Urinary bladder (tissue), 4 donors: ENCODE data around the gene PIK3IP1. TPM values are rescaled to one million over a fixed set of nuclear protein-coding genes. Genes with fewer than 3 reads are reported as not detected.
"Not testable (repeated sequence)": the region's sequence is repeated elsewhere in the genome, so short reads cannot be mapped to it uniquely, and the experiment has no call there.

ENCODE experiments used
- DNase-seq: peaks from one replicate; pipeline ENCODE4 v3.0.0-alpha.2; 2015; ENCODE audit errors: extremely low spot score
- H3K27ac ChIP-seq: one replicate; pipeline ENCODE4 v1.5.1; 2013; ENCODE audit warnings: low read depth, mild to moderate bottlenecking, moderate library complexity
- H3K36me3 ChIP-seq: one replicate; pipeline ENCODE4 v1.6.1; 2013; ENCODE audit warnings: mild to moderate bottlenecking, moderate library complexity; ENCODE audit not compliant: insufficient read depth
- H3K4me1 ChIP-seq: one replicate; pipeline ENCODE4 v1.6.1; 2013; ENCODE audit warnings: mild to moderate bottlenecking, moderate library complexity; ENCODE audit not compliant: insufficient read depth
- H3K4me3 ChIP-seq: one replicate; pipeline ENCODE4 v1.5.1; 2013; ENCODE audit warnings: low read depth, low read length
- WGBS: extraction: QIAGEN DNeasy Blood & Tissue Kit; methylation state at CpG from one replicate; pipeline ENCODE4 v1.1.7; 2013; 5-methylcytosine and 5-hydroxymethylcytosine counted together
- polyA plus RNA-seq: library from polyadenylated mRNA; stranded (reverse); fragments of 200-250 nt; gene quantifications from one replicate; pipeline ENCODE4 v1.2.3, GENCODE V29; 2013
- total RNA-seq: library from RNA; depleted of rRNA; stranded (reverse); fragments of >200 nt; gene quantifications from one replicate; pipeline ENCODE4 v1.2.3, GENCODE V29; 2014
- donor health status: healthy with polysubstance abuse.
- donor health status: healthy.

The PIK3IP1 gene
- total and polyA plus RNA-seq, 2 donors = 19.5 to 29.2 TPM

- Histone ChIP-seq H3K4me1 (no peaks in the 10 kb centered on the region), H3K36me3 (no peaks in the 10 kb centered on the region), H3K4me3 (no peak overlapping the region), H3K27ac (no peak overlapping the region)
- WGBS = 97% methylated on average over 6 of the region's 6 CpGs
- DNase-seq = no peak
Measured at GRCh38 chr22:31263896-31264640, 28.2 kb downstream of the PIK3IP1 start.

GRCh38 chr22:31262312-31263133 is 29.8 kb downstream of the PIK3IP1 start:
- Histone ChIP-seq H3K36me3 (no peaks in the 10 kb centered on the region), H3K4me1 (no peaks in the 10 kb centered on the region), H3K4me3 (no peak overlapping the region), H3K27ac (no peak overlapping the region)
- DNase-seq = no peak
- WGBS = 76% methylated on average over 13 of the region's 13 CpGs

GRCh38 chr22:31260474-31260856 is 31.8 kb downstream of the PIK3IP1 start:
- DNase-seq = no peak
- Histone ChIP-seq H3K4me1 (no peaks in the 10 kb centered on the region), H3K36me3 (no peaks in the 10 kb centered on the region), H3K4me3 (no peak overlapping the region), H3K27ac (no peak overlapping the region)
- WGBS = 96% methylated on average over 3 of the region's 3 CpGs

GRCh38 chr22:31259798-31260473 is 32.4 kb downstream of the PIK3IP1 start:
- DNase-seq = no peak
- H3K27ac ChIP-seq = no peak overlapping the region
- 89% methylated on average over 8 of the region's 8 CpGs for WGBS
- peaks cover 2% of the 10 kb centered on the region for H3K4me1 ChIP-seq
- H3K4me3 ChIP-seq = no peak overlapping the region
- H3K36me3 ChIP-seq = no peaks in the 10 kb centered on the region

- peak overlapping the region; percentile 58 for H3K27ac ChIP-seq
- DNase-seq = no peak
- no peaks in the 10 kb centered on the region for H3K36me3 ChIP-seq
- peaks cover 2% of the 10 kb centered on the region for H3K4me1 ChIP-seq
- H3K4me3 ChIP-seq = no peak overlapping the region
- 87% methylated on average over 4 of the region's 4 CpGs for WGBS
Measured at GRCh38 chr22:31253949-31254348, 38.3 kb downstream of the PIK3IP1 start.

GRCh38 chr22:31250740-31251600 is 41.3 kb downstream of the PIK3IP1 start:
- H3K4me1 ChIP-seq = peaks cover 2% of the 10 kb centered on the region
- no peak overlapping the region for H3K4me3 ChIP-seq
- 90% methylated on average over 4 of the region's 4 CpGs for WGBS
- H3K27ac ChIP-seq = no peak overlapping the region
- no peaks in the 10 kb centered on the region for H3K36me3 ChIP-seq
- DNase-seq = no peak

- Histone ChIP-seq H3K36me3 (no peaks in the 10 kb centered on the region), H3K4me1 (no peaks in the 10 kb centered on the region), H3K4me3 (peak overlapping the region; percentile 31), H3K27ac (peak overlapping the region; percentile 41)
- no peak for DNase-seq
- 62% methylated on average over 9 of the region's 9 CpGs for WGBS
Measured at GRCh38 chr22:31248965-31249958, 43.0 kb downstream of the PIK3IP1 start.

GRCh38 chr22:31248138-31248745 is 44.0 kb downstream of the PIK3IP1 start:
- Histone ChIP-seq H3K4me1 (no peaks in the 10 kb centered on the region), H3K36me3 (no peaks in the 10 kb centered on the region), H3K4me3 (peak overlapping the region; percentile 31), H3K27ac (no peak overlapping the region)
- peak; percentile 87 for DNase-seq
- WGBS = 12% methylated on average over 17 of the region's 17 CpGs

GRCh38 chr22:31247726-31248125 is 44.6 kb downstream of the PIK3IP1 start:
- WGBS = 19% methylated on average over 1 of the region's 1 CpG
- Histone ChIP-seq H3K4me3 (no peak overlapping the region), H3K36me3 (no peaks in the 10 kb centered on the region), H3K27ac (no peak overlapping the region), H3K4me1 (peaks cover 2% of the 10 kb centered on the region)
- no peak for DNase-seq

GRCh38 chr22:31246687-31247086 is 45.6 kb downstream of the PIK3IP1 start:
- no peak overlapping the region for H3K27ac ChIP-seq
- no peaks in the 10 kb centered on the region for H3K36me3 ChIP-seq
- DNase-seq = no peak
- peaks cover 2% of the 10 kb centered on the region for H3K4me1 ChIP-seq
- 81% methylated on average over 2 of the region's 2 CpGs for WGBS
- no peak overlapping the region for H3K4me3 ChIP-seq

GRCh38 chr22:31245998-31246397 is 46.3 kb downstream of the PIK3IP1 start:
- H3K27ac ChIP-seq, H3K4me1 ChIP-seq, H3K36me3 ChIP-seq, DNase-seq, H3K4me3 ChIP-seq: not testable (repeated sequence)
- 93% methylated on average over 12 of the region's 12 CpGs for WGBS

- WGBS = 88% methylated on average over 7 of the region's 7 CpGs
- H3K27ac ChIP-seq = no peak overlapping the region
- H3K4me1 ChIP-seq = peaks cover 2% of the 10 kb centered on the region
- H3K36me3 ChIP-seq = no peaks in the 10 kb centered on the region
- no peak for DNase-seq
- no peak overlapping the region for H3K4me3 ChIP-seq
Measured at GRCh38 chr22:31244943-31245451, 47.3 kb downstream of the PIK3IP1 start.
